DOHH2 (cell line): ENCODE data around the gene TBC1D16.
A peak's percentile ranks its signal among the peaks of the same experiment; 100 is the strongest.

ENCODE experiments used
- EZH2phosphoT487 ChIP-seq: fragments of 200-600 bp; sonication (generic); IDR thresholded peaks from 2 replicates; pipeline ENCODE4 v1.6.1; 2017; ENCODE audit warnings: borderline replicate concordance, mild to moderate bottlenecking, antibody characterized with exemption, low read length, moderate library complexity, mixed read lengths
- TF ChIP-seq, protein P1 (sequence below): fragments of 200-600 bp; sonication (generic); IDR thresholded peaks from one replicate; pipeline ENCODE4 v1.5.1; 2014; ENCODE audit warnings: antibody characterized with exemption, mild to moderate bottlenecking, low read depth, low read length; ENCODE audit not compliant: poor library complexity, severe bottlenecking

DNA sequence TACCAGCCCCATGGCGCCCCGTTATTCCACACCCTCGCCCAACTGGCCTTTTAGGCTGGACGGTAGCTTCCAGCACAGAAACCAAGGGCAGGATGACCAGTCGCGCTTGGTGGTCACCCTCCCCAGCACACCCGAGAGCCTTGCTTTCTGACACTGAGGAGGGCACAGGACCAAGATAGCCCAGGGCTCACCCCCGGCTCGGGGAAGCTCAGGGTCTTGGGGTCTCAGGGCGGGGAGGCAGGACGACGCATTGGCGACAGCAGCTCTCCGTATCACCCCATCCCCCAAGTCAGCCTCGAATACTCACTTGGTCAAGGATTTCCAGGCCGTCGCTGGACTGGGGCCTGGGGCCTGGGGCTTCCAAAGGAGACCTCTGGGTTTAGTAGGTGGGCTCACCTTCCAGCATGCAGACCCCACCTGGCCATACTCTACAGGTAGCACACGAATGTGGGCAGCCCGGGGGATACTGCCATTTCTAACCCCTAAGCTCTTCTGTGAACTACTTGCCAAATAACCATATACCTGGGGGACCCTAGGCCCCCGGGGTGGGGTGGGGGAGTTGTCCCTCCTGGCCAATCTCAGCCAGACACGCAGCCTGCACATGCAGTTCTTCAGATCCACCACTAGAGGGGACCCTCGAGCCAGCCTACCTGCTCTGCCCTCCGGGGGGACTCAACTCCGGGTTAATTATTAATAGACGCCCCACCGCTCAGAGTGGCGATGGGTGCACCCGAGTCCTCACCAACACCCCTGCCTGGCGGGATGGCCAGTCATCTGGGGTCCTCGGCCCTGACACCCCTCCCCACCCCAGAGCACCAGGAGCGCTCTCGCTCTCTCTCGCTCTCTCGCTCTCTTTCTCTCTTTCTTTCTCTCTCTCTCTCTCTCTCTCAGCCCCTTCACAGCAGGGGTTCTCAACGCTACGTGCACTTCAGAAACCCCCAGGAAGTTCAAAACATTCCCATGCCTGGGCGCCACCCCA, 30.0 kb downstream of the TBC1D16 start:
- TF ChIP-seq, protein P1, sequence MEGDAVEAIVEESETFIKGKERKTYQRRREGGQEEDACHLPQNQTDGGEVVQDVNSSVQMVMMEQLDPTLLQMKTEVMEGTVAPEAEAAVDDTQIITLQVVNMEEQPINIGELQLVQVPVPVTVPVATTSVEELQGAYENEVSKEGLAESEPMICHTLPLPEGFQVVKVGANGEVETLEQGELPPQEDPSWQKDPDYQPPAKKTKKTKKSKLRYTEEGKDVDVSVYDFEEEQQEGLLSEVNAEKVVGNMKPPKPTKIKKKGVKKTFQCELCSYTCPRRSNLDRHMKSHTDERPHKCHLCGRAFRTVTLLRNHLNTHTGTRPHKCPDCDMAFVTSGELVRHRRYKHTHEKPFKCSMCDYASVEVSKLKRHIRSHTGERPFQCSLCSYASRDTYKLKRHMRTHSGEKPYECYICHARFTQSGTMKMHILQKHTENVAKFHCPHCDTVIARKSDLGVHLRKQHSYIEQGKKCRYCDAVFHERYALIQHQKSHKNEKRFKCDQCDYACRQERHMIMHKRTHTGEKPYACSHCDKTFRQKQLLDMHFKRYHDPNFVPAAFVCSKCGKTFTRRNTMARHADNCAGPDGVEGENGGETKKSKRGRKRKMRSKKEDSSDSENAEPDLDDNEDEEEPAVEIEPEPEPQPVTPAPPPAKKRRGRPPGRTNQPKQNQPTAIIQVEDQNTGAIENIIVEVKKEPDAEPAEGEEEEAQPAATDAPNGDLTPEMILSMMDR: peak; percentile 93
- no peak for TF ChIP-seq EZH2phosphoT487
